Measurements from ENCODE around the gene KCNH1. TPM values are rescaled to one million over a fixed set of nuclear protein-coding genes. Genes with fewer than 3 reads are reported as not detected.

The KCNH1 gene
- total RNA-seq, 6 experiments from 2014 or later: 0.90 to 1.8 (median 1.5) TPM

GRCh38 chr1:210878564-210878963, 255.4 kb downstream of the KCNH1 start:
- Mint-ChIP-seq H3K4me1 (ENCODE audit: low read depth) (peaks cover 16% of the 10 kb centered on the region), H3K4me3 (no peak overlapping the region), H3K9me3 (no peaks in the 10 kb centered on the region), H3K27me3 (ENCODE audit: insufficient read depth) (peaks cover 16% of the 10 kb centered on the region; the same call in 1 of the 2 replicates), H3K27ac (no peak overlapping the region), H3K36me3 (ENCODE audit: low read depth) (no peaks in the 10 kb centered on the region)
- DNase-seq: no peak
- TF ChIP-seq CTCF (IDR thresholded peaks at IDR 0.05): no peak

DNA sequence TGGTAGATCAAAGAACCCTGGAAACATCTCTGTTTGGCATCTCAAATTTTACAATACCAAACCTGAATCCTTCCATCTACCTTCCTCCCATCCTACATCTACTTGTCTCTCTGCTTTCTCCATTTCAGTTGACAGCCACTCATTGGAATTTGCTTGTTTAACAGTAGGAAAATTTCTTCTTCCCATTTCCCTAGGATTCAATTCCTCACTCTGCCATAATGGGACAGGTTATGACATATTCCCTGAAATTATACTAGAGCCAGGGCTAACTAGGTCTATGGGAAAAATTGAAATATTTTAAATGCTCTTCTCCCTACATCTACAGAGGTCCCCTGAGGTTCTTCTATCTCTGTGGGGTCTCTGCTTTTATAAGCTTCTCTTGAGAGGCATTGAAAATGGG, 257.7 kb downstream of the KCNH1 start:
- Mint-ChIP-seq H3K27me3 (ENCODE audit: insufficient read depth) (peaks cover 16% of the 10 kb centered on the region; the same call in 1 of the 2 replicates), H3K27ac (no peak overlapping the region), H3K9me3 (no peaks in the 10 kb centered on the region; the same call in 1 of the 2 replicates), H3K36me3 (ENCODE audit: low read depth) (no peaks in the 10 kb centered on the region), H3K4me1 (ENCODE audit: low read depth) (no peaks in the 10 kb centered on the region), H3K4me3 (no peak overlapping the region)
- TF ChIP-seq CTCF (IDR thresholded peaks at IDR 0.05): no peak
- DNase-seq: no peak

DNA sequence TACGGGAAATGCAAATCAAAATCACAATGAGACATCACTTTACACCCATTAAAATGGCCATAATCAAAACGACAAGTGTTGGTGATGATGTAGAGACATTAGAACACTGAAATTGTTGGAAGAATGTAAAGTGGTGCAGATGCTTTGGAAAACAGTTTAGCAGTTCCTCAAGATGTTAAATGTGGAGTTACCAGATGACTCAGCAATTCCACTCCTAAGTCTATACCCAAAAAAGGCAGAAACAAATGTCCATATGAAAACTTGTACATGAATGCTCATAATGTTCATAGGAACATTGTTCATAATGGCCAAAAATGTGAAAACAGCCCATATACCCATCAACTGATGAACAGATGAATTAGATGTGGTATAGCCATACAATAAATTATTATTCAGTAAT, 267.4 kb downstream of the KCNH1 start:
- Mint-ChIP-seq H3K27ac (no peak overlapping the region), H3K36me3 (ENCODE audit: low read depth) (no peaks in the 10 kb centered on the region), H3K4me1 (ENCODE audit: low read depth) (no peaks in the 10 kb centered on the region), H3K4me3 (no peak overlapping the region), H3K9me3 (peaks cover 5% of the 10 kb centered on the region; the same call in 1 of the 2 replicates), H3K27me3 (ENCODE audit: insufficient read depth) (no peaks in the 10 kb centered on the region)
- no peak for TF ChIP-seq CTCF (IDR thresholded peaks at IDR 0.05)
- no peak for DNase-seq

DNA sequence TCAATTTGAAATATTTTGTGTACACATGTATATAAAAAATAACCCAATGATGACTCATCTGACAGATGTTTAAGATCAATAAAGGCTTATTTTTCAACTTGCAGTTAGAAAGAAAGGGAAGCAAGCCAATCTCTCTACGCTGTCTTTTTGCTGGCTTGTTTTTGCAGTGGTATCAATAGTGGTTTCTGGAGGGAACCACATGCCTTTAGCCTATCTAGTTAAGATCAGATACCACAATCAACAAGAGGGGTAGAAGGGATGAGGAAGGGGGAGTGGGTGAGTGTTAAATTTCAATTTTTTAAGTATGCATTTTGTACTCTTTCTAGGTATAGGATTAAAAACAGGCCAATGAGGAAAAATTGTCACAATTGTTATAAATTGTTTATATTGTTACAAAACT, 276.2 kb downstream of the KCNH1 start:
- DNase-seq: no peak
- H3K4me1 Mint-ChIP-seq (ENCODE audit: low read depth): no peaks in the 10 kb centered on the region
- H3K9me3 Mint-ChIP-seq: no peaks in the 10 kb centered on the region
- no peak for TF ChIP-seq CTCF (IDR thresholded peaks at IDR 0.05)
- H3K27me3 Mint-ChIP-seq (ENCODE audit: insufficient read depth): peaks cover 1% of the 10 kb centered on the region
- no peak overlapping the region for H3K27ac Mint-ChIP-seq
- H3K4me3 Mint-ChIP-seq: no peak overlapping the region
- no peaks in the 10 kb centered on the region for H3K36me3 Mint-ChIP-seq (ENCODE audit: low read depth)

- no peak for DNase-seq
- no peaks in the 10 kb centered on the region for H3K9me3 Mint-ChIP-seq
- no peak for TF ChIP-seq CTCF (IDR thresholded peaks at IDR 0.05)
- H3K4me1 Mint-ChIP-seq (ENCODE audit: low read depth): no peaks in the 10 kb centered on the region
- H3K4me3 Mint-ChIP-seq: no peak overlapping the region
- H3K27ac Mint-ChIP-seq: no peak overlapping the region
- peaks cover 1% of the 10 kb centered on the region for H3K27me3 Mint-ChIP-seq (ENCODE audit: insufficient read depth)
- no peaks in the 10 kb centered on the region for H3K36me3 Mint-ChIP-seq (ENCODE audit: low read depth)
These were observed 276.7 kb downstream of the KCNH1 start for GRCh38 chr1:210857146-210857663.

DNA sequence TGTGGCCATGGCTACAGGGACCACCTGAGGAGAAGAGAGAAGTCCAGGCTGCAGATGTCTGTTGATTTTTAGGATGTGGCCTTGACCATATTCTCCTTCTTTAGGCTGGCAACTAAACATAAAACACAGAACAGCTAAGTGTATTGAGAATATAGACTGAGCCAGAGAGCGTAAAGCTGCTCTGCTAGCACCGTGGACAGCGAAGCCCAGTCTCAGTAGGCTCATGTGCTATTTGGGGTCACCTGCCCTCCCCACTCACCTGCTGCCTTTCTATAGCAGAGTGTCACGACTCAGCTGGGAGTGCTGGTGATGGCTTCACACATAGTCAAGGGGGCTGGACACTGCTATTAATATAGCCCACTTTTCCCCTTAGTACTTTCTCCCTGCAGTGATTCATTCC, 278.5 kb downstream of the KCNH1 start:
- Mint-ChIP-seq H3K27me3 (ENCODE audit: insufficient read depth) (peaks cover 3% of the 10 kb centered on the region), H3K36me3 (ENCODE audit: low read depth) (no peaks in the 10 kb centered on the region), H3K4me1 (ENCODE audit: low read depth) (no peaks in the 10 kb centered on the region), H3K27ac (no peak overlapping the region), H3K4me3 (no peak overlapping the region), H3K9me3 (no peaks in the 10 kb centered on the region)
- no peak for TF ChIP-seq CTCF (IDR thresholded peaks at IDR 0.05)
- no peak for DNase-seq

Measured in HFFc6 (cell line).